Posterior cingulate gyrus (tissue), 11 donors: ENCODE data around the gene KIAA0232.
A peak's percentile ranks its signal among the peaks of the same experiment; 100 is the strongest.

Source experiments
- DNase-seq, 10 donors: peaks; one replicate each; pipeline versions ENCODE4 v3.0.0 to v3.0.0-alpha.2; 2020 to 2021; ENCODE audit warnings: mixed read lengths in 3 of 10
- intact Hi-C: fragments of 100-400 bp; cut with DNase I; formaldehyde crosslinking; loops from one replicate; pipeline ENCODE4 v1.15.1; 2023

The KIAA0232 gene

DNA sequence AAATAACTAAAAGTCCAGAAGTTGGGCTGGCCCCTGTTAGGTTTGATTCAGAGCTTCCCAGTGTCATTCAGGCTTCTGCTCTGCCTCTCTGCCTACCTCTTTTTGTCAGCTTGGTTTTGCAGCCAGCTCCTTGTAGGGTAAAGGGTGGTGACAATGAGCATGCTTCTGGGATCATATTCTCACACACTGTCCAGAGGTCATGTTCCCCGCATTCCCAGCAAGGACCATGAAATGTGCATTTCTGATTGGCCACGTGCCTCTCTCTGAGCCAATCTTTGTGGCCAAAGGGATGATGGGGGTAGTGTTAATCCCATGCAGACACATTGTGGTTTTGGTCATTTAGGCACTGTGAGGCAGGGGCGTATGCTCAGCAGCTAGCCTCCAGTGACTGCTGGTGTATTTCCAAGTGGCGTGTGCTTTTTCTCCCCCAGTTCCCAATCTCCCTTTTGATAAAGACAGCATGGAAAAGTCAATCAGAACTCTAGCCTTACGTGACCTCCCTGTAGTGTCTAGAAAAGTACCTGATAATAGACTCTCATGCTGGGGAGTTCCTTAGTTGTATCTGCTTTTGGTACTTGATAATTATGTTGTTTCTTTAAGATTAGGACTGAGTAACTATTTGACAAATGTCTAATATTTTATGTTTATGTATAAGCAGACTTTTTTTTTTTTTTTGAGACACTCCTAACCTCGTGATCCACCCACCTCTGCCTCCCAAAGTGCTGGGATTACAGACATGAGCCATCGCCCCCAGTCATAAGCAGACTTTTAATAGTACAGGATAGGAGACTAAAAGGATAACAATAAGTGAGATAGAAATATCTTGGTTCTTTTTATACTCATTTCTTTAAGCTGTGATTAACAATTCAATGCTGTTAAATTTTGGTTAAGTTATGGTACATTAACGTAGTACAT, 57.8 kb downstream of the KIAA0232 start:
- DNase-seq: no peak
- intact Hi-C loops: no loop called here

GRCh38 chr4:6845027-6845426, 62.5 kb downstream of the KIAA0232 start:
- intact Hi-C loops: no loop called here
- no peak for DNase-seq

- intact Hi-C loops: no loop called here
- no peak for DNase-seq
Measured at GRCh38 chr4:6845574-6845973, 63.0 kb downstream of the KIAA0232 start.

DNA sequence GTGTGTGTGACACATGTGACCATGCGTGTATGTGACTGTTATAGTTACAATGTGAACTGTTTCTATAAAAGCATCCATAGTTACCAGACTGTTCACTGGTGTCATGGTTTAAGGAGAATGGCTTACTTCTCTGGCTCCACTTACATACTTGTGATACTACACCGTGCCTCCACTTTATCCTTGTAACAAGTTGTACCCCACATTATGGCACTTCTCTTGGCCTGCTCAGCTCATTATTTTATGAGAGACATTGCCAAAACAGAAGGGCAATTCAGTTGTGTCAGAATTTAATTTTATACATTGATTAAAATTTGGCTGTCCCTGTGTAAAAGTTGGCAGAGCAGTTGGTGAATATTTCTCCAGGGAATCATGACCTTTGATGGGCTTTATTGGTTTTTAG, 64.7 kb downstream of the KIAA0232 start:
- intact Hi-C loops: no loop called here
- DNase-seq: no peak

GRCh38 chr4:6848717-6849305, 66.3 kb downstream of the KIAA0232 start:
- intact Hi-C loops: no loop called here

GRCh38 chr4:6849691-6850090, 67.2 kb downstream of the KIAA0232 start:
- intact Hi-C loops: no loop called here
- DNase-seq: no peak

More at GRCh38 chr4:6848717-6849305, 66.3 kb downstream of the KIAA0232 start:
- no peak for DNase-seq

GRCh38 chr4:6851431-6851830, 68.9 kb downstream of the KIAA0232 start:
- no peak for DNase-seq
- intact Hi-C loops: no loop called here

GRCh38 chr4:6851962-6852361, 69.4 kb downstream of the KIAA0232 start:
- no peak for DNase-seq
- intact Hi-C loops: no loop called here

DNA sequence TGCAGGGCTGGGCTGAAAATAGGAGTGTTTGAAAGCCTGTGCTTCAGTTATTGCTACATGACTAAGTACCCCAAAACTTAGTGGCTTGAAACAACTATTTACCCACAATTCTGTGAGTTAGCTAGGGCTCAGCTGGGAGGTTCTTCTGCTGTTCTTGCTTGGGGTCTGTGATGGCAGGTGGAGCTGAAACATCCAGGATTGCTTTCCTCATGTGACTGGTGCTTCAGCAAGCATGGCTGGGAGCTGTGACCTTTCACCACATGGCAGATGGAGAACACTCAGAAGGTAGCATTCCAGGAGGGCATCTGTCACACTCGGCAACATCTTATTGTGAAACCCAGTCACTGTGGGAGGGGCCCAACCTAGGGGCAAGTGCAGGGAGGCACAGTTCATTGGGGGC, 70.1 kb downstream of the KIAA0232 start:
- intact Hi-C loops: no loop called here

GRCh38 chr4:6854098-6854744, 71.7 kb downstream of the KIAA0232 start:
- DNase-seq: peak in 1 of 10 donors; percentile 22
- intact Hi-C loops: no loop called here

More for the DNA sequence above, 70.1 kb downstream of the KIAA0232 start:
- no peak for DNase-seq

DNA sequence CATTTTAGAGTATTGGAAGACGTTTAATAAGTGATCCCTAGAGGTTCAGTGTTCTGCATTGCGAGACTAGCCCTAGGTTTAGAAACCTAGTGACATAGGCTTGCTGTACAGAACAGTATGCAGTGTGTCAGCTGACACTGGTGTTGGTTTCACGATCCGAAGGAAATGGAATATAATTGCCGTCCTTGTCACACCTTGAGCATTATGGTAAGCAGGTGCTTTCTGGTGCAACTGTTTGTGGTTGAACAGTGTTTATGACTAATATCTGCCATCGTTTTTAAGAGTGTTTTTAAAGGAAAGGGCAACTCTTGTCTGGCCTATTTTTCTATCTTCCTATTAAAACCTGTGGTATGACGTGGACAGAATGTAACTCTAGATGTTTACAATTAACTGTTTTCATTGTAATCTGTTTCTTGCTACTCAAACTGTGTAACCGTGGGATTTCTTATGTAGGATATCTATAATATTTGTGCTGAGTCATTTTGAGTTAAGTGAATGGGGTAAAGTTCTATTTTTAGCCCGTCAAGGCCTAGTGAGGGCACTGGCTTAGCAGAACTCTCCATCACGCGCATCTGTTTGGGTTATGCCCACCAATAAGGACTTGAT, 73.3 kb downstream of the KIAA0232 start:
- intact Hi-C loops: no loop called here
- DNase-seq: peak in 1 of 10 donors; percentile 24

DNA sequence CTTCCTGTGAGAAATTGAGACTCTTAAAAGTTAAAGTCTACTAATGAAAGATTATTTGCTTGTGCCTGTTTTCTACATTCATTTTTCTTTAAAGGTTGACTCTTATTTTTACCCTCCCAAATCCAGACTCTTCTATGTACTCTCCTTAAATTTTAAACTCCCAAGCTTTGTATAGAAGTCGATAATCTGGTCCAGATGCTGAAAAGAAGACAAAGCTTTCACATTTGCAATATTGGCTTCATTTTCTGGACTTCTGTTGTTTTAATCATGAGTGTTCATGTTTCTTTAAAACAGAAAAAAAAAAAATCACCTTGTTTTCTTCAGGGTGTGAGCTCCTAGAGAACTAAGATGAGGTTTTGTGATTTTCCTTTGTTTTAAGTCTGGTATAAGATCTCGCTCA, 73.9 kb downstream of the KIAA0232 start:
- intact Hi-C loops: no loop called here
- DNase-seq: no peak

DNA sequence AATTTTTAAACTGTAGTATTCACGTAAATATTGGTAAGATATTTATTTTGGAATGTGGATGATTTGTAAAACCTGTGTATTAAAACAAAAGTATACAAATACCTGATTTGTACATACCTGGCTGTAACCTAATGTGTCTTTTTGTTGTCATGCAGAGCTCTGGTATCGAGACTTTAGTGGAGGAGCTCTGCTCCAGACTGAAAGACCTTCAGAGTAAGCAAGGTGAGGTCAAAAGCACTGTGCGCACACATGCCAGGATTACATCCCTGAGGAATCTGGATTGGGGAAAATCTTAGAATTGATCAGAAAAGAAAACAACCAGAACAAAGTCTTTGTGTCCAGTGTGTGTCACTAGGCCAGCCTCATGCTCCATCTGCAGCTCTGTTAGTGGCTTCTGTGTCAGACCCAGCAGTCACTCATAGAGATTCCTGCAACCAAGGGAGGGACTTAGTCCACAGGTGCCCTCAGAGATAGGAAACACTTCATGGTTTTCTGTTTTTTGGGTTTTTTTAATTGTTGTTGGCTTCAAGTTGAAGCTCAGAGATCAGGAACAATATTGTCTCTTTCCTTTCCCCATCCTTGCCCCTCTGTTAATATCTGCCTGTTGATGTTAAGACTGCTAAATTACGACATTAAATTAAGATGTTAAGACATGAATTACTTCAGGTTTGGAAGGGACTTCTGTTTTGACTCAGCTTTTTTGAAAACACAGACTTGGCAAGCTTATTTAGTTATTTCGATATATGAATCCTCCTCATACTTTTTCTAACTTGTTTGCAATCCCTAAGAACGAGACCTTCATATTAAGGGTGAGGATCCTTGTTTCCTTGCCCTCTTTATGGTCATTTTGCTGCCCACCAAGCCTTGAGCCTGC, 74.7 kb downstream of the KIAA0232 start:
- no peak for DNase-seq
- intact Hi-C loops: no loop called here

GRCh38 chr4:6858997-6859396, 76.5 kb downstream of the KIAA0232 start:
- intact Hi-C loops: no loop called here
- DNase-seq: no peak

DNA sequence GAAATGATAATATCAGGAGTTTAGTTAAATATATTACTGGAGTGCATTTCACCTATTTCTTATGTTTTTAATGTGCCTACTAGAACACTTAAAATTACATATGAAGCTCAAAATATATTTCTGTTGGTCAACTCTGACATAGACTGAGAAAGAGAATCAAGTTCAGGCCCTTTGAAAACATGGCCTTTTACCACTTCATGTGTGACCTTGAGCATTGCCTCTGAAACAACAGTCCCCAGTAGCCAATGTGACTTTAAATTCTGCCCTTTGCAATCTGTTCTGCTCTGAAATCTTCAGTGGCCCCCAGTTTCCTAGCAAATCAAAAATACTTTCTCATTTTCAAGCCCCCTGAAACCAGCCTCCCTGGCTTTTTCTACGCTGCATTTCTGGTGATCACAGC, 77.0 kb downstream of the KIAA0232 start:
- intact Hi-C loops: no loop called here
- DNase-seq: no peak

GRCh38 chr4:6868386-6868785, 85.9 kb downstream of the KIAA0232 start:
- intact Hi-C loops: no loop called here

GRCh38 chr4:6869944-6870343, 87.4 kb downstream of the KIAA0232 start:
- intact Hi-C loops: no loop called here
- DNase-seq: peak in 1 of 10 donors; percentile 19

More at GRCh38 chr4:6868386-6868785, 85.9 kb downstream of the KIAA0232 start:
- DNase-seq: peak in 1 of 10 donors; percentile 64

DNA sequence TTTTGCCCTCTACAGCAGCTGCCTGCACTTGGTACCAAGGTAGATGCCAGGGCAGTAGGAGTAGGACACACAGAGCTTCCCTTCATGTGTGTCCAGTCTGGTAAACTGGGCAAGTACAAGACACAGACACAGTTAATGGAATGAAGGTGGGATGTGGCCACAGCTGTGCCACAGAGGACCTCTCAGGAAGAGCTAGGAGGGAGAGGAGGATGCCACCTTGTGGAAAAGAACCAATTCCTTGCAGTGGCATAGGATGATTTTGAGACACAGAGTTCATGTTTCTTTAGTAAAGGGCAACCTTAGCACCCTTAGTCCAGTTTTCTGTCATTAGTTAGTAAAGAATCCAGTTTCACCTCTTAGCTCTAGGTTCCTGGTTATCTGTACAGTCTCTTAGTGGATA, 90.8 kb downstream of the KIAA0232 start:
- intact Hi-C loops: no loop called here
- DNase-seq: no peak

- intact Hi-C loops: loop anchor here (1.0 kb wide), 1 partner anchor 154 kb away; no protein-coding TSS in a partner anchor
- DNase-seq: peak in 9 of 10 donors; percentile 63 to 96 (median 79)
Measured at GRCh38 chr4:6873792-6874461, 91.4 kb downstream of the KIAA0232 start.
